Activated naive CD4-positive, alpha-beta T cell treated with anti-CD3 and anti-CD28 coated beads, Interleukin-2, amount 50 U/mL, for 16 hours (primary cell): ENCODE results near the gene SGPL1.

ENCODE experiments used
- DNase-seq: peaks from one replicate; pipeline ENCODE4 v3.0.0-alpha.2; 2020

SGPL1 gene

DNA sequence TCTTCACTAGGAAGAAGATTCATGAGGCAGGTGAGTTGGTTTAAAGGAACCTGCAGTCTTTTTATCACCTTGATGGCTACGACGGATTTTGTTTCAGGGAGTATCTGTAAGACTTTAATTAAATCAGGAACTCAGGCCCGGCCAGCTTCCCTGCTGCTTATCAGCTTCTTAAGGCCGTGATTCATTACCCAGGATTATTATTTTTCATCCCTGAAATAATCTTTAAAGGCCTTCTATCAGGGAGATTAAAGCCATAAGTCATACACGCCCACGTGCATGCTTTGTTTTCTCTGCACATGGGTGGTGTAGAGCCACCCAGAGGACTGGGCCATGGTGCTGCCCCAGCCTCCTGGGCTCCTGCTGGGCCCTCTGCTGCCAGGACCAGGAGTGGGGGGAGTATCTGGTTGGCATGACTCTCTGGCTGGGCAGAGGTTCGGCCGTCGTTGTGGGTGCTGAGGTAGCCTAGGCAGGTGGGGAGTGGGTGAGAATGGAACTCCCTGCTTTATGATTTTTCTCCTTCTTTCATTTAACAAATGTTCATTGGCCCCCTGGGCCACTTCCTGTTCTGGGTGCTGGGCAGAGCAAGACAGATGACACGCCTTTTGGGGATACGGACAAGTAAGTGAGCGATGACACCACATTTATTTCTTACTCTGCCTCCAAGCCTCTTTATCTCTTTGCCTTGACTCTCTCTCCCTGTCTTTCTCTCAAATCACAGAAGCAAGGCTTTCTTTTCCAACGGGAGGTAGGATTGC lies 111.6 kb downstream of the SGPL1 start:
- DNase-seq, result no peak

DNA sequence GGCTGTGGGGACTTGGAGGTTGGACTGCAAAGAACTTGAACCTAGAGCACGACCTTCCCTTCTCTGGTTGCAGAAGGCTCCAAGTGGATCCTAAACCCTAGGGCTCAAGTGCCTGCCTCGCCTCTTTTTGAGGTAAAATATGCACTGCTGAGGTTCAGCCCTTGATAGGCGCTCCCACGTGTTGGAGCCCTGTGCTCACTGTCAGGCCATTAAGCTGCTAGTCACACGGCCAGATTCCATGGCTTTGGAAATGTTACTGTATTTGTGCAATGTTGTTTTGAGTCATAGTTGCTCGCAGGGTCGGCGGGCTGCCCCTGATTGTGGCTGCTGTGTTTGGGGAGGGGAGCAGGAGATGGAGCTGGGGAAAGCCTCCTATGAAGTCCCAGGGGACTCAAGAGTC lies 112.4 kb downstream of the SGPL1 start:
- no peak for DNase-seq

DNA sequence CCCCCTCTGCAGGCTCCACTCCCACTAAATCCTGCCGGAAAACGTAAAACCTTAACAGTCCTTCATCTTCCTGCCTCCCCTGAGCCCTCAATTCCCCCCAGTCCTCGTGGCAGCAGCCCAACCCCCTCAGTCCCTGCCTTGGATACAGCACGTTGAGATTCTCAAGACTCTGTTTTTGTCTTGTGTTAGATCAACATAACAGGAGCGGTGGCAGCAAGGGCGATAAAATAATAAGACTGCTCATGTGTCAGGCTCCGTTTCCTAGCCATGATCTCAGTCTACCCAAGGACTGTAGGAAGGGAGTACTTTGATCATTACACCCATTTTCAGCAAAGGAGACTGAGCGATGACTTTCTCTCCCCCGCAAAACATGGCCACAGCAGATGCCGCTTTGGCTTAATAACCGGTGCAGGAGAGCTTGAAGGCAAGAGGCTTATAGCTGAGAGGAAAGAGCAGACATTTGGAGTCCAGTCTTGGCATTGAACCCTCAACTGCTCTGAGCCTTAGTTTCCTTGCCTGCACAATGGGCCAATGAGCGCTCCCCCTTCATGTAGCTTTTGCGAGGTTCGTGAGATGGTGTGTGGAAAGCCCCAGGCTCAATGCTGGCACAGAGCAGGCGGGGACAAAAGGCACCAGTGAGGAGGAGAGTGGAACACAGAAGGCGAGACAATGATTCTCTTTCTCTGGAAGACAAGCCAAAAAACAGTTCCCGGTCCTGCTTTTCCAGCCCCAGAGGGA lies 114.7 kb downstream of the SGPL1 start:
- DNase-seq, result no peak
